Fibroblast of lung (primary cell): Measurements from ENCODE around the gene ARHGEF39.

Source experiments
- CTCF ChIP-seq, 2 donors: IDR thresholded peaks in 1 of 2; conservative IDR thresholded peaks in 1 of 2; 1 replicate in 1 of 2; 2 replicates in 1 of 2; pipeline ENCODE4 v1.5.1; 2011 to 2012; ENCODE audit warnings: low read length in 2 of 2, control low read depth in 1 of 2, inconsistent platforms in 1 of 2, low read depth in 1 of 2, mild to moderate bottlenecking in 1 of 2
- EZH2 ChIP-seq: IDR thresholded peaks from 2 replicates; pipeline ENCODE4 v1.5.1; 2012; ENCODE audit warnings: low read length, control low read depth, mild to moderate bottlenecking; ENCODE audit errors: missing control alignments

DNA sequence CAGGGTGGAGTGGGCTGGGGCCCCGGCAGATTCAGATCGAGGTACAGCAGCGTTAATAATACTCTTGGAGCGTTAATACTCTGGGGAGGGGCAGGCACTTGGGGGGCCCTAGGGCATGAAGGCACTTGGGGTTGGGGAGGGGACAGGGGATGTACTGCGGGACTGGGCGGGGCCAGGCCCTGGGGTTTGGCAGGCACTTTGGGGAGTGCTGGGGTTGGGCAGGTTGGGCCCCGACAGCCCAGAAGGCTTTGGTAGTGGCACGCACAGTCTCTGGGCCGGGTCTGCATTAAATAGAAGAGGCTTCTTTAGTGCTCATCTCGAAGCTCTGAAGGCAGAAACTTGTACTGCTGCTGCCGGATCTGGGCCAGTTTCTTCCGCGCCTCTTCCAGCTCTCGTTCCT, 32.5 kb upstream of the ARHGEF39 start:
- no peak for TF ChIP-seq CTCF (conservative IDR thresholded peaks at IDR 0.05 in 1 of 2, IDR thresholded peaks at IDR 0.05 in 1 of 2; ENCODE audit: low read depth in 1 of 2, low read length in 2 of 2)
- TF ChIP-seq EZH2: no peak
